Stimulated activated CD4-positive, alpha-beta T cell treated with anti-CD3 and anti-CD28 coated beads, TNF-alpha, amount 100 ng/mL, for 4 hours (primary cell): Measurements from ENCODE around the gene SOHLH1.
A peak's percentile ranks its signal among the peaks of the same experiment; 100 is the strongest.

ENCODE experiments used
- DNase-seq, 3 experiments: peaks; one replicate each; pipeline ENCODE4 v3.0.0-alpha.2; 2020; ENCODE audit warnings: low read depth in 3 of 3

The SOHLH1 gene

DNA sequence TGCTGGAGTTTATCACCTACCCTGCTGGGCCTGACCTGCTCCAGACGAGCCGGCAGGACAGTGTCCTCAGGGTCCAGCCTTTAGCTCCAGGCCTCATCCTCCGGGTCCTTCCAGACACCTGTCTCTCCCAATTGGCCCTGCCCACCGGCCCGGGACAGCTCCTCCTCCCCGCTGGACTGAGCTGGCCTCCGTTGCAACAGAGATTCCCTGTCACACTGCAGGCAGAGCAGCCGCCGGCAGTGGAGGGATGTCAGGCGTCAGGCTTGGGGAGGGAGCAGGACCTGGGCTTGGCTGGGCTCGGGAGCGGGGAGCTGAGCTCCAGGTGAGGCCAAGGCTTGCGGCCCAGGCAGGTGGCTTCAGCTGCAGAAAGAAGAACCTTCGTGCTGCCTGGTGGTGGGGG lies 4.4 kb upstream of the SOHLH1 start:
- DNase-seq, result no peak

GRCh38 chr9:135701959-135702721 lies 2.9 kb upstream of the SOHLH1 start, which contains the start of gene KCNT1:
Gene KCNT1, plus strand, starts transcription at chr9:135702185. Its CDS starts 74 bp downstream, at chr9:135702259.
- DNase-seq, result peak; percentile 8 to 45 (median 32)

GRCh38 chr9:135701067-135701958 lies 2.0 kb upstream of the SOHLH1 start:
- peak in 1 of 3 experiments; percentile 17 for DNase-seq

GRCh38 chr9:135700525-135700924 lies 1.2 kb upstream of the SOHLH1 start:
- no peak for DNase-seq

DNA sequence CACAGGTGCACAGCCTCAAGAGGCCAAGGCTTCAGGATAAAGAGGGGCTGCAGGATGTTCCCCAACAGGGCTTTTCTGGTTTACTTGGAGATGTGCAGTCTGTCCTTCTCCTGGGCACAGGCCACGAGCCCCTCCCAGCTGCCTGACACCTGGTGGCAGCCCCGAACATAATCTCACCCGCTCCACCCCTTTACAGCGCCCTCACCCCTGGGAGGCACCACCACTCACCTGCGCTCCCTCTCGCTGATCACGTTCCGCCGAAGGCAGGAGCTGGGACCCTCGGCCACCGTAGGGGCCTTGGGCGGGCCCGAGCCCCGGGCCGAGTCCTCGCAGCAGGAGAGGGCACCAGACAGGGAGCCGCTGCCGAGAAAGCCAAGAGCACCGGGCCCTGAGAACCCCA lies 514 bp downstream of the SOHLH1 start:
- no peak for DNase-seq

GRCh38 chr9:135698236-135698635 lies 1.0 kb downstream of the SOHLH1 start:
- no peak for DNase-seq

- DNase-seq, result no peak
Measured at GRCh38 chr9:135697226-135697625, 2.1 kb downstream of the SOHLH1 start.

- DNase-seq, result no peak
Measured at GRCh38 chr9:135696446-135696845, 2.8 kb downstream of the SOHLH1 start.

- no peak for DNase-seq
Measured at GRCh38 chr9:135695642-135696041, 3.6 kb downstream of the SOHLH1 start.

GRCh38 chr9:135695036-135695435 lies 4.2 kb downstream of the SOHLH1 start:
- DNase-seq, result no peak

- DNase-seq, result no peak
Measured at GRCh38 chr9:135694414-135694813, 4.9 kb downstream of the SOHLH1 start.

DNA sequence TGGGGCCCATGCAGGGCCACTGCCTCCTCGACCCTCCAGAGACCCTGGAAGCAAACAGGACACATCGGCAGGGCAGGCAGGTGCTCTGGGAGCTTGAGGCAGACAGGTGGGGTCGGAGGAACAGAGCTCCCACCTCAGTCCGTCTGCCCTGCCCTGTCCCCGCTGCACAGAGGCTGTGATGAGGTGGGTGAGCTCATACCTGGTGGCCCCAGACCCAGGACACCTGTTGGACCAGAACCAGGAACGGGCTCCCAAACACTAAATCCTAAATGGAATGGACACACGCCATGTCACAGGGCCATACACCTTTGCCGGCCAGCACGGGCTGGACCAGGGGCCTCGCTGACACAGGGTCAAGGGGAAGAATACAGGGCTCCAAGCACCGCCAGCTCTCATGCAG lies 5.5 kb downstream of the SOHLH1 start:
- no peak for DNase-seq

GRCh38 chr9:135693265-135693664 lies 6.0 kb downstream of the SOHLH1 start:
- no peak for DNase-seq

GRCh38 chr9:135692410-135692809 lies 6.9 kb downstream of the SOHLH1 start:
- no peak for DNase-seq

DNA sequence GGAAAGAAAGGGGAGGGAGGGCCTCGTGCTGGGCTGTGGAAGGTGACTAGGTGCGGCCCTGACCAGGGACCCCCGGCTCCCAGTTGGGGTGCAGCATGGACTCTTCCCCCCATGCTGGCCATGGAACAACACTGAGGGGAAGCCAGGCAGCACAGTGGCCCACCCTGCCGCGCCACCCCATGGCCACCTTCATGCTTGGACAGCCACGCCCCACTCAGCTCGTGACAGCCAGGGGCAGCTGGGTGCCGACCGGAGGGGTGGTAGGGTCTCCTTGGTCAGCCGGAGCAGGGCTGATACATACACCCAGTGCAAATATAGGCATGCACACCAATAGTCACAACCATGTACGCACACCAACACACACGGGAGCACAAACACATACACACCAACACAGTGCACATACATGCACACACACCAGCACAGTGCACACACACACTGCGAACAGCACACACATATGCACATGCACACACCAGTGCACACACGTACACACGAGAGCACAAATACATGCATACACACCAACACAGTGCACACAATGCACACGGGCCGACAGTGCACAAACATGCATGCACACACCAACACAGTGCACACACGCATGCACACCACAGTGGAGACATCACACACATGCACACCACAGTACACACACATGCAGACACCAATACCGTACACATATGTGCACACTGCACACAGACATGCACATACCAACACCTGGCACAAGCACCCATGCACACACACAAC lies 8.3 kb downstream of the SOHLH1 start:
- DNase-seq, result no peak

DNA sequence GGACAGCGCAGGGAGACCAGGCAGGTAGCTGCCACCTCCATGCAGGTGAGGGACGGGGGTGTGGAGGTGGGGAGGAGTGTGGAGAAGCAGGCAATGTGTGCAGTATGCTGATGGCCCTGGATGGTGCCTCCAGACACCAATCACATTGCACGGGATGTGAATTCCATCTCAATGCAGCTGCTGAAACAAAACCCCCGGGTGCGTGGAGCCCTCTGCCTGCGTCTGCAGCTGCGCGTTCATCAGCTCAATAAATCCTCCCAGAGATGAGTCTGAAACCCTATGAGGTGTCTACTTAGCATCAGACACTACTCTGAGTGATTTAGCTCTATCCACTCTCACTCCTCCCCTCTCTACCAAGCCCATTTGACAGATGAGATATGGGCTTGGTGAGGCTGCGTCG lies 10.3 kb downstream of the SOHLH1 start:
- DNase-seq, result no peak

- DNase-seq, result no peak
Measured at GRCh38 chr9:135687216-135687615, 12.1 kb downstream of the SOHLH1 start.

DNA sequence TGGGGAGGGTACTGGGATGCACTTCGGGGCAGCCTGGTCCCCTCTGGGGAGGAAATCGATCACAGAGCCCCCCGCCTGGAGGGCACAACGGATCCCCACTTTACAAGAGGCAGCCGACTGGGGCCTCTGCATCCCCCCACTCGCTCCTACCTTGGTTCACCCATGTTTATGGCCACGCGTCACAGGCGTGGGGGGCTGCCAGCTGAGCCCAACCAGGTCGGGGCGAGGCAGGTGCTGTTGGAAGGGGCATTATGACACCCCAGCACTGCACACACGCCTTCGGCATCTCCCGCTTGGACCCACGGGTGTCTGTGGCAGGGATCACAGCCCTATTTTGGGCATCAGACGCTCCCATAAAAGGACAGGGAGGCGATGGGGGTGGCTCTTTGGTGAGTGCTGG lies 14.6 kb downstream of the SOHLH1 start:
- no peak for DNase-seq

GRCh38 chr9:135683401-135684034 lies 15.8 kb downstream of the SOHLH1 start:
- DNase-seq, result no peak

DNA sequence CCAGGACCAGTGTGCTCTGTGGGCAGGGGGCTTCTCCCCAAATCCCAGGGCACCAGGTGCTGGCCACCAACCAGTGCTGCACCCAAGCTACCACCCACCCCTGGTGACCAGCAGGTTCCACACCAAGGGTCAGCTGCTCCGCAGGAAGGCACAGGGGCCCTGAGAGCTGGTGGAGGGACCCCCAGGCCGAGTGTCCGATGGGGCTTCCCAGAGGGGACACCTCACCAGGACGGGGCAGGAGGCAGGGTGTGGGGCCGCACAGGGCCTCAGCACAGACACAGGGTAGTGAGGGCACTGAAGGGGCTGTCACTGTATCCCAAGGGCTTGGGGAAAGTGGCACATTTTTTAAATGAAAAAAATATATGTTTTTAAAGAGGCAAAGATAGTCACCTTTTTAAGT lies 18.1 kb downstream of the SOHLH1 start:
- no peak for DNase-seq

- no peak for DNase-seq
Measured at GRCh38 chr9:135680056-135680455, 19.2 kb downstream of the SOHLH1 start.
